Central memory CD8-positive, alpha-beta T cell (primary cell): ENCODE data around the gene FADS6.

Experiments used
- ATAC-seq: fragments of 150-1000 bp; cut with Tn5 transposase; replicated peaks from 2 replicates; pipeline ENCODE4 v1.10.0; 2022; ENCODE audit warnings: mild to moderate bottlenecking, moderate FRiP score, moderate number of reproducible peaks; ENCODE audit not compliant: poor library complexity, severe bottlenecking; ENCODE audit errors: extremely low read depth
- DNase-seq, 2 donors: peaks; one replicate each; pipeline ENCODE4 v3.0.0; 2021; ENCODE audit warnings: low spot score in 2 of 2
- H3K27ac Mint-ChIP-seq: one replicate; pipeline ENCODE4 v1.8.0; 2022; ENCODE audit warnings: low read depth, mild to moderate bottlenecking, moderate library complexity, mixed read lengths
- H3K27me3 Mint-ChIP-seq: one replicate; pipeline ENCODE4 v1.8.0; 2022; ENCODE audit warnings: mixed read lengths
- H3K36me3 Mint-ChIP-seq: one replicate; pipeline ENCODE4 v1.8.0; 2022; ENCODE audit warnings: mild to moderate bottlenecking, moderate library complexity, mixed read lengths; ENCODE audit not compliant: insufficient read depth
- H3K4me1 Mint-ChIP-seq: one replicate; pipeline ENCODE4 v1.8.0; 2022; ENCODE audit warnings: mixed read lengths
- H3K4me3 Mint-ChIP-seq: one replicate; pipeline ENCODE4 v1.8.0; 2022; ENCODE audit warnings: mild to moderate bottlenecking, moderate library complexity, mixed read lengths
- H3K9me3 Mint-ChIP-seq: one replicate; pipeline ENCODE4 v1.8.0; 2022; ENCODE audit warnings: mixed read lengths

FADS6 gene

DNA sequence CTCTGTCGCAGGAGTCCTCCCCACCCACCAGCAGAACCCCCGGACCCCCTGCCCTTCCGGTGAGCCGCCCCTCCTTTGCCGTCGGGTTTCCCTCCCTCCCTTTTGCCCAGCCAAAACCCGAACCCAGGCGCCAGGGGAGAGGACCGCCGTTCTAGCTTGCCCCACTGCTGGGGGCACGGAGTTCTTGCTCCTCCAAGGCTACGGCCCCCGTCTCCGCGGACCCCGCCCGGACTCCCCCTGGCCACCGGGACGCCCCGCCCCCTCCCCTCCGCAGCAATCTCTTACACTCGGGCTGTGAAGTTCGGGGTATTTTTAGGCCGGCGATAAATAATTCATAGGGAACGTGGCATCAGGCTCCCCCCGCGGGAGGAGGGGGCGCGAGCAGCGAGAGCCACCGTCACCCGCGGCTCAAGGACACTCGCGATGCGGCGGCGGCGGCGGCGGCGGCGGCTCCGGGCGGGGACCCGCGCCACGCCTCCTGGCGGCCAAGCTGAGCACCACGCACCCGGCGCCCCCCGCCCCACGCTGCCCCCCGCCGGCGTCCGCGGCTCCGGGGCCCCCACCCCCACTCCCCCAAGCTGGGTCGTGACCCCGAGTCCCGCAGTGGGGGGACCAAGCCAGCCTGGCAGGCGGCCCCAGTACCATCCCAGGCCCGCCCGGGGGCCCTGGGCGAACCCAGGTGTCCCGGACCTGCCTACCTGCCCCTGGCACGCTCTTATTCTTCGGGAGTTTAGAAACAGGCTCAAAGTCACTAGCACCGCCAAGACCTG, 33.8 kb downstream of the FADS6 start, which contains the start of gene GRIN2C:
GRIN2C (minus strand) TSS at position 427 of the 770 bp plus-strand sequence. CDS start 4,793 bp downstream, outside the sequence.
- peak within 1 kb of the TSS; percentile 56 for H3K4me3 Mint-ChIP-seq
- H3K9me3 Mint-ChIP-seq: no peaks in the 10 kb centered on the region
- peaks cover 20% of the 10 kb centered on the region for H3K4me1 Mint-ChIP-seq
- H3K27ac Mint-ChIP-seq: peak within 1 kb of the TSS; percentile 49
- peaks cover 6% of the 10 kb centered on the region for H3K36me3 Mint-ChIP-seq
- DNase-seq (no peak), ATAC-seq (no peak)
- peaks cover 61% of the 10 kb centered on the region for H3K27me3 Mint-ChIP-seq

GRCh38 chr17:74858672-74859458, 34.6 kb downstream of the FADS6 start:
- Mint-ChIP-seq H3K27ac (peak overlapping the region; percentile 49), H3K4me3 (peak overlapping the region; percentile 56), H3K27me3 (peaks cover 69% of the 10 kb centered on the region), H3K4me1 (peaks cover 20% of the 10 kb centered on the region), H3K36me3 (peaks cover 9% of the 10 kb centered on the region), H3K9me3 (no peaks in the 10 kb centered on the region)
- DNase-seq (no peak), ATAC-seq (no peak)

- Mint-ChIP-seq H3K9me3 (no peaks in the 10 kb centered on the region), H3K4me1 (peaks cover 29% of the 10 kb centered on the region)
Observed at GRCh38 chr17:74857191-74857590, 36.2 kb downstream of the FADS6 start.

GRCh38 chr17:74856112-74856511, 37.3 kb downstream of the FADS6 start:
- Mint-ChIP-seq H3K27me3 (peaks cover 89% of the 10 kb centered on the region), H3K36me3 (peaks cover 7% of the 10 kb centered on the region), H3K4me3 (no peak overlapping the region), H3K27ac (no peak overlapping the region), H3K4me1 (peaks cover 30% of the 10 kb centered on the region), H3K9me3 (no peaks in the 10 kb centered on the region)
- no peak for ATAC-seq
- no peak for DNase-seq

More at GRCh38 chr17:74857191-74857590, 36.2 kb downstream of the FADS6 start:
- Mint-ChIP-seq H3K27ac (no peak overlapping the region), H3K4me3 (no peak overlapping the region), H3K36me3 (peaks cover 7% of the 10 kb centered on the region), H3K27me3 (peaks cover 84% of the 10 kb centered on the region)
- DNase-seq: no peak
- no peak for ATAC-seq

- Mint-ChIP-seq H3K36me3 (peaks cover 7% of the 10 kb centered on the region), H3K27ac (no peak overlapping the region), H3K4me1 (peaks cover 28% of the 10 kb centered on the region), H3K27me3 (peaks cover 90% of the 10 kb centered on the region), H3K4me3 (no peak overlapping the region), H3K9me3 (no peaks in the 10 kb centered on the region)
- no peak for DNase-seq
- no peak for ATAC-seq
Observed at GRCh38 chr17:74855323-74855722, 38.1 kb downstream of the FADS6 start.

GRCh38 chr17:74854792-74855191, 38.6 kb downstream of the FADS6 start:
- Mint-ChIP-seq H3K36me3 (peaks cover 7% of the 10 kb centered on the region), H3K9me3 (no peaks in the 10 kb centered on the region), H3K27me3 (peaks cover 89% of the 10 kb centered on the region), H3K27ac (no peak overlapping the region), H3K4me3 (no peak overlapping the region), H3K4me1 (peaks cover 24% of the 10 kb centered on the region)
- ATAC-seq: no peak
- no peak for DNase-seq

DNA sequence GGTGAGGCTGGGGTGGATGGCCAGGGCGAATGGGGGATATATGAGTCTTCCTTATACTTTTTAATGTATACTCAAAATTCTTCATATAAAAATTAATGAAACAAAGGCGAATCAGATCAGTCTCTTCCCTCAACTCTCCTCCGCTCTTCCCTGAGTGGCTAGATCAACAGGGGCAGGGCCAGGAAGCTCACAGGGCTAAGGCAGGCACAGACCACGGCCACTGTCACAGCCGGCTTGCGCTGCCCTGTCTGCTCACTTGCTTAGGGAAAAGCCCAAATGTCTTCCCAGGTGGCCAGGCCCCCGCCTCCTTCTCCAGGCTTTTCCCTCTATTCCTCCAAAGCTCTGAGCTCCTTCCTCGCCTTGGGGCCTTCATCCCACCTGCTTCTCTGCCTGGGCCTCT, 39.8 kb downstream of the FADS6 start:
- no peak for ATAC-seq
- Mint-ChIP-seq H3K4me3 (no peak overlapping the region), H3K27ac (no peak overlapping the region), H3K4me1 (peaks cover 18% of the 10 kb centered on the region), H3K36me3 (peaks cover 5% of the 10 kb centered on the region), H3K9me3 (no peaks in the 10 kb centered on the region), H3K27me3 (peaks cover 79% of the 10 kb centered on the region)
- no peak for DNase-seq

DNA sequence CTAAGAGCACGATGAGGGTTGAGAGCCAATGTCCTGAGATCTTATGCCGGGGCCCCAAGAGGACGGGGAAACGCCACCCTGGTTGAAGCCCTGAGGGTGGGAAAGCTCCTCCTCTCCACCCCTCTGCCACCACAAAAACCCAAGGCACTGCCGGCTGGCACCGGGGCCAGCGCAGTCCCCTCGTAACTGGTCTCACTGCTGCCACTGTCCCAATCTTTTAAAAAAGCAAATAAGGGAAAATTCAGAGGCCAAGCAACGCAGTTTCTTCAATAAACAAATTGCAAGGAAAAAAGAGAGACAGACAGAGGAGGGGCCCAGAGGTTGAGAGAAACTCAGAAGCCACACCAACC, 40.4 kb downstream of the FADS6 start:
- no peaks in the 10 kb centered on the region for H3K9me3 Mint-ChIP-seq
- peaks cover 72% of the 10 kb centered on the region for H3K27me3 Mint-ChIP-seq
- H3K4me1 Mint-ChIP-seq: peaks cover 17% of the 10 kb centered on the region
- peak overlapping the region; percentile 62 for H3K4me3 Mint-ChIP-seq
- no peak overlapping the region for H3K27ac Mint-ChIP-seq
- peaks cover 5% of the 10 kb centered on the region for H3K36me3 Mint-ChIP-seq
- ATAC-seq: no peak
- DNase-seq: no peak

- peak; percentile 68 for ATAC-seq
Observed at GRCh38 chr17:74852237-74853047, 41.0 kb downstream of the FADS6 start.

GRCh38 chr17:74851612-74852236, 41.7 kb downstream of the FADS6 start:
- DNase-seq: no peak
- Mint-ChIP-seq H3K36me3 (peaks cover 8% of the 10 kb centered on the region), H3K4me1 (peaks cover 17% of the 10 kb centered on the region), H3K4me3 (peak overlapping the region; percentile 8), H3K9me3 (no peaks in the 10 kb centered on the region), H3K27me3 (peaks cover 59% of the 10 kb centered on the region), H3K27ac (no peak overlapping the region)
- ATAC-seq: no peak

More at GRCh38 chr17:74852237-74853047, 41.0 kb downstream of the FADS6 start:
- Mint-ChIP-seq H3K27me3 (peaks cover 66% of the 10 kb centered on the region), H3K4me3 (peak overlapping the region; percentile 62), H3K4me1 (peaks cover 17% of the 10 kb centered on the region), H3K9me3 (no peaks in the 10 kb centered on the region), H3K27ac (no peak overlapping the region), H3K36me3 (peaks cover 5% of the 10 kb centered on the region)
- no peak for DNase-seq

- DNase-seq (no peak), ATAC-seq (no peak)
- Mint-ChIP-seq H3K27ac (no peak overlapping the region), H3K27me3 (peaks cover 51% of the 10 kb centered on the region), H3K36me3 (peaks cover 8% of the 10 kb centered on the region), H3K4me1 (peaks cover 17% of the 10 kb centered on the region), H3K9me3 (no peaks in the 10 kb centered on the region), H3K4me3 (peak overlapping the region; percentile 8)
Observed at GRCh38 chr17:74850914-74851313, 42.5 kb downstream of the FADS6 start.

DNA sequence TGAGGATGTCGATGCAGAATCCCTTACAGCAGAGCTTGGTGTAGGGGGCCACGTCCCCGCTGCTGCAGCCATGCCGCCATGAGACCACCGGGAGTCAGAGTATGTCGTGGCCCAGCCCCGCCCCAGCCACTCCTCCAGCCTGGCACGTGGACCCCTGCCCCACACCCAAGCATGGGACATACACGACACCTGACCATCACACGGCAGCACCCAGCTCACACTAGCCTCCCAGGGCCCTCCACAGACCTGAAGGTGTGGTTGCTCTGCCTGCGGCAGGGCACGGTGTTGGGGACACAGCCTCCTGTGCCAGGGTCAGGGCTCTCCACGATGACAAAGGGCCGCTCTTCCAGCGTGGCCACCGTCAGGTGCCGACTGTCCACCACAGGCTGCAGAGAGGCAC, 43.1 kb downstream of the FADS6 start:
- H3K4me1 Mint-ChIP-seq: peaks cover 17% of the 10 kb centered on the region
- no peak overlapping the region for H3K4me3 Mint-ChIP-seq
- H3K27ac Mint-ChIP-seq: no peak overlapping the region
- DNase-seq (no peak), ATAC-seq (no peak)
- peaks cover 8% of the 10 kb centered on the region for H3K36me3 Mint-ChIP-seq
- peaks cover 45% of the 10 kb centered on the region for H3K27me3 Mint-ChIP-seq
- no peaks in the 10 kb centered on the region for H3K9me3 Mint-ChIP-seq
